ENCODE data around the gene MYBBP1A. TPM values are rescaled to one million over a fixed set of nuclear protein-coding genes. Genes with fewer than 3 reads are reported as not detected.

MYBBP1A gene
- total and polyA plus RNA-seq, 2 of the 8 experiments (the other 6 are each of a cell fraction or from before 2014, with no cell fraction given) = 46.8 to 151 TPM

GRCh38 chr17:4509923-4510617, 45.1 kb downstream of the MYBBP1A start:
- Histone ChIP-seq H3K27ac (ENCODE audit: low read depth, low read length) (no peak overlapping the region), H3K4me3 (ENCODE audit: extremely low read depth in 1 of 4, insufficient read depth in 2 of 4, low read depth in 3 of 4, low read length in 4 of 4) (no peak overlapping the region), H2BK120ac (replicated peaks; ENCODE audit: low read depth, low read length) (no peak overlapping the region), H2AFZ (ENCODE audit: low read length) (no peak overlapping the region), H3K79me1 (ENCODE audit: low read depth, low read length) (no peaks in the 10 kb centered on the region; the same call in 1 of the 2 replicates), H4K91ac (replicated peaks; ENCODE audit: insufficient read length, low read length) (no peak overlapping the region), H2AK5ac (ENCODE audit: low read depth, low read length) (no peak overlapping the region), H3K9ac (replicated peaks in 1 of 4; ENCODE audit: extremely low read depth in 1 of 4, low read depth in 3 of 4, low read length in 3 of 4) (no peak overlapping the region), H2BK15ac (ENCODE audit: low read length) (no peak overlapping the region), H3K9me3 (ENCODE audit: insufficient read depth in 2 of 2, low read depth in 1 of 2, low read length in 1 of 2) (no peaks in the 10 kb centered on the region), H2BK5ac (ENCODE audit: low read depth, low read length) (no peak overlapping the region), H3K23me2 (ENCODE audit: low read depth, low read length) (no peaks in the 10 kb centered on the region), H3K4me2 (ENCODE audit: insufficient read depth in 1 of 2, low read depth in 2 of 2, low read length in 2 of 2) (no peak overlapping the region), H3K56ac (replicated peaks; ENCODE audit: insufficient read length, low read depth, low read length) (no peak overlapping the region), H4K20me1 (replicated peaks in 1 of 2; ENCODE audit: control insufficient read depth in 1 of 2, insufficient read depth in 2 of 2, low read length in 2 of 2) (no peaks in the 10 kb centered on the region), H4K5ac (ENCODE audit: insufficient read length, low read depth, low read length) (no peak overlapping the region), H3K18ac (ENCODE audit: extremely low read depth, low read length) (no peak overlapping the region), H3K4ac (replicated peaks; ENCODE audit: insufficient read length, low read depth, low read length) (no peak overlapping the region), H3K27me3 (replicated peaks in 1 of 4; ENCODE audit: control insufficient read depth in 3 of 4, extremely low read depth in 1 of 4, insufficient read depth in 3 of 4, low read length in 3 of 4) (no peaks in the 10 kb centered on the region; a peak in 1 of 7 replicates), H3K14ac (ENCODE audit: insufficient read length) (no peak overlapping the region), H3K23ac (ENCODE audit: insufficient read length) (no peak overlapping the region), H3K4me1 (replicated peaks in 1 of 4; ENCODE audit: control insufficient read depth in 3 of 4, insufficient read depth in 4 of 4, low read length in 3 of 4) (peaks cover 0 to 13% (median 8%) of the 10 kb centered on the region in 4 experiments; a peak in 5 of 7 replicates), H3K79me2 (ENCODE audit: control insufficient read depth in 1 of 2, insufficient read depth in 2 of 2, low read length in 2 of 2) (no peaks in the 10 kb centered on the region), H3K36me3 (ENCODE audit: control insufficient read depth in 2 of 4, insufficient read depth in 4 of 4, low read length in 3 of 4) (no peaks in the 10 kb centered on the region), H2BK12ac (ENCODE audit: low read depth, low read length) (no peak overlapping the region), H4K8ac (ENCODE audit: extremely low read depth, insufficient read depth, low read length) (peak overlapping the region; percentile 12; the same call in 1 of the 2 replicates), H2BK20ac (ENCODE audit: low read length) (no peak overlapping the region)
- FAIRE-seq (no peak), DNase-seq (ENCODE audit: low read depth in 1 of 2, low spot score in 2 of 2) (no peak)
- 94% methylated on average over 17 of the region's 21 CpGs; no CpG with 5 or more reads in 1 of the 2 experiments for WGBS, 2 experiments (ENCODE audit: extremely low coverage in 1 of 2, insufficient coverage in 1 of 2, insufficient read length in 1 of 2, insufficient replicate concordance in 2 of 2, low coverage in 1 of 2, low lambda C conversion rate in 2 of 2, missing lambda C conversion rate in 1 of 2)
- ChIA-PET POLR2A (ENCODE audit: partially characterized antibody) (interaction anchor here (1.4 kb wide), 1 partner anchor 10 kb away, joined by 3 read pairs; no protein-coding TSS in a partner anchor), CTCF (ENCODE audit: partially characterized antibody) (interaction anchor here (0.7 to 2.7 kb wide), 6 partner anchors 9 to 90 kb away, joined by 3 to 14 read pairs (median 3); no protein-coding TSS in a partner anchor)
- TF ChIP-seq SAP30 (IDR thresholded peaks at IDR 0.05; ENCODE audit: insufficient read depth, insufficient replicate concordance, low read length) (no peak), POLR2A (IDR thresholded peaks at IDR 0.05; ENCODE audit: control extremely low read depth in 1 of 2, low read depth in 2 of 2, low read length in 2 of 2) (no peak), CHD1 (IDR thresholded peaks at IDR 0.05; ENCODE audit: low read depth, low read length) (no peak), ASH2L (IDR thresholded peaks at IDR 0.05; ENCODE audit: low read length) (no peak), NRF1 (IDR thresholded peaks at IDR 0.05; ENCODE audit: low read depth, low read length) (no peak), ZNF274 (IDR thresholded peaks at IDR 0.05; ENCODE audit: borderline replicate concordance, extremely low read depth, low read length) (no peak), TCF12 (IDR thresholded peaks at IDR 0.05; ENCODE audit: low read depth, low read length) (no peak), RNF2 (IDR thresholded peaks at IDR 0.05; ENCODE audit: borderline replicate concordance, low read depth, low read length, missing control alignments, poor library complexity, severe bottlenecking) (no peak), EGR1 (IDR thresholded peaks at IDR 0.05; ENCODE audit: borderline replicate concordance, low read depth, low read length) (no peak), KDM4A (IDR thresholded peaks at IDR 0.05; ENCODE audit: low read depth, low read length, severe bottlenecking) (no peak)
- TF ChIP-seq, protein P1, sequence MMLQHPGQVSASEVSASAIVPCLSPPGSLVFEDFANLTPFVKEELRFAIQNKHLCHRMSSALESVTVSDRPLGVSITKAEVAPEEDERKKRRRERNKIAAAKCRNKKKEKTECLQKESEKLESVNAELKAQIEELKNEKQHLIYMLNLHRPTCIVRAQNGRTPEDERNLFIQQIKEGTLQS (IDR thresholded peaks at IDR 0.05; ENCODE audit: insufficient read depth, low read depth, low read length) = no peak
